Neuron (in vitro differentiated cells): ENCODE data around the gene EFCAB7.

ENCODE experiments used
- H2AFZ ChIP-seq: one replicate; pipeline ENCODE4 v1.6.1; 2013; ENCODE audit warnings: low read depth, mild to moderate bottlenecking, inconsistent platforms, low read length, moderate library complexity
- H3K27me3 ChIP-seq: one replicate; pipeline ENCODE4 v1.6.1; 2013; ENCODE audit warnings: low read length; ENCODE audit not compliant: insufficient read depth
- H3K36me3 ChIP-seq: one replicate; pipeline ENCODE4 v1.6.1; 2013; ENCODE audit warnings: low read length; ENCODE audit not compliant: insufficient read depth
- H3K4me1 ChIP-seq: one replicate; pipeline ENCODE4 v1.6.1; 2013; ENCODE audit warnings: low read length; ENCODE audit not compliant: insufficient read depth
- H3K4me3 ChIP-seq: 2 replicates; pipeline ENCODE4 v1.5.1; 2013; ENCODE audit warnings: mild to moderate bottlenecking, low read length, moderate library complexity
- H3K9me3 ChIP-seq: one replicate; pipeline ENCODE4 v1.6.1; 2013; ENCODE audit warnings: low read length

EFCAB7 gene

DNA sequence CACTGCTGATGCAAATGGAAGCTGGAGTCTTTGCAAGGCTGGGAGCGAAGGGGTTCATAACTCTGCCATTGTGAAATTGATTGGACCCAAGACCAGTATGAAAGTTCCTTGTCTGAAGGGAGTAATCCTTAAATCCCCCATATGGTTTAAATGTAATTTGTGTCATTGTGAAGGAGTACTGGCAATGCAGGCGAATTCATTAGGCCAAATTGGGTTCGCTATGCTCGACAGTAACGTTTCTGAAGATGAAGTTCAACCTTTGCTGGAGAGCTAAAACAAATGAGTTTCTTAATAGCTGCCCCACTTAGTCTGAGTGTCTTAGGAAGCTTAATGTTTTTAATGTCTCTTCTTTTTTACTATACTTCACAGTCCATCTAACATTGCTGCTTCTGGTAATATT lies 97.3 kb downstream of the EFCAB7 start:
- H2AFZ ChIP-seq = no peak overlapping the region
- no peaks in the 10 kb centered on the region for H3K27me3 ChIP-seq
- H3K4me1 ChIP-seq = peaks cover 18% of the 10 kb centered on the region
- H3K9me3 ChIP-seq = no peaks in the 10 kb centered on the region
- no peaks in the 10 kb centered on the region for H3K36me3 ChIP-seq
- H3K4me3 ChIP-seq = no peak overlapping the region

GRCh38 chr1:63621075-63621474 lies 97.8 kb downstream of the EFCAB7 start:
- H3K4me1 ChIP-seq = peaks cover 18% of the 10 kb centered on the region
- no peaks in the 10 kb centered on the region for H3K36me3 ChIP-seq
- no peaks in the 10 kb centered on the region for H3K27me3 ChIP-seq
- no peak overlapping the region for H3K4me3 ChIP-seq
- H2AFZ ChIP-seq = no peak overlapping the region
- H3K9me3 ChIP-seq = no peaks in the 10 kb centered on the region

- Histone ChIP-seq H2AFZ (no peak overlapping the region), H3K4me3 (no peak overlapping the region), H3K4me1 (peaks cover 18% of the 10 kb centered on the region), H3K9me3 (no peaks in the 10 kb centered on the region), H3K27me3 (no peaks in the 10 kb centered on the region), H3K36me3 (no peaks in the 10 kb centered on the region)
Observed at GRCh38 chr1:63621698-63622097, 98.4 kb downstream of the EFCAB7 start.
